Activated CD8-positive, alpha-beta memory T cell treated with anti-CD3 and anti-CD28 coated beads, Interleukin-2, amount 50 U/mL, for 1 hour (primary cell): Measurements from ENCODE around the gene ZMAT5.

Experiments used
- DNase-seq: peaks from one replicate; pipeline ENCODE4 v3.0.0-alpha.2; 2020; ENCODE audit errors: extremely low read depth

ZMAT5 gene

GRCh38 chr22:29706486-29706885 lies 60.3 kb downstream of the ZMAT5 start:
- DNase-seq, result no peak

- DNase-seq, result no peak
These were observed 61.2 kb downstream of the ZMAT5 start for GRCh38 chr22:29705651-29706050.

DNA sequence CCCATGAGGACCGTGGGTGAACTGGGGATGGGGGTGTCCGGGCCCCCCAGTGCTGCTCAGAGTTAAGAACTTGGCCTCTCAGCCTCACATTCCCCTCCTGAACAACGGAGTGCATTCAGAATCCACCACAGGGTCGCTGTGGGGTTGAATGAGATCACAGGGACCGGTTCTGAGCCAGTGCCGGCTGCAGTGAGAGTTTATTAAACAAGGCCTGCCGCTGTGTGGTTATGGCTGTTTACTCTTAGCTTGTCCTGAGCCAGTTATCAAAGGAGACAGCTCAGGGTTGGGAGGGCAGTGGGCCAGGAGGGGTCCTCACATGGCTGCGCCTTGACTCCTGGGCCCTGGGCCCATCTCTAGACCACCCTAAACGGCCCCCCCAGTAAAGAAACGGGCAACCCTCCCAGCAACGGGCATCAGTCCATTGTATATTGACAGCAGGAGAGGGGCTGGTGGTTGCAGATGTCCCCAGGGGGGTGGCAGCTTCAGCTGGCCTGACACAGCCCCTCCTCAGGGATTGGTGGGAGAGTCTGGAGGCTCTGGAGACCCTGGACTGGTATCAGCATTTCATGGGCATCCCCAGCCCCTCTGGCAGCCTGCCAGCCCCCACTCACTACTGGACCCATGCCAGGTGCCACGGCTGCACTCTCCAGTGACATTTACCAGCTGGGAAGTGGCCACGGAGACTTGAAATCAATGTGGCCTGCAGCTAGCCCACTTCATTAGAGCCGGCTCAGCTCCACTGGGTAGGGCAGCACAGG lies 62.1 kb downstream of the ZMAT5 start:
- DNase-seq, result no peak

DNA sequence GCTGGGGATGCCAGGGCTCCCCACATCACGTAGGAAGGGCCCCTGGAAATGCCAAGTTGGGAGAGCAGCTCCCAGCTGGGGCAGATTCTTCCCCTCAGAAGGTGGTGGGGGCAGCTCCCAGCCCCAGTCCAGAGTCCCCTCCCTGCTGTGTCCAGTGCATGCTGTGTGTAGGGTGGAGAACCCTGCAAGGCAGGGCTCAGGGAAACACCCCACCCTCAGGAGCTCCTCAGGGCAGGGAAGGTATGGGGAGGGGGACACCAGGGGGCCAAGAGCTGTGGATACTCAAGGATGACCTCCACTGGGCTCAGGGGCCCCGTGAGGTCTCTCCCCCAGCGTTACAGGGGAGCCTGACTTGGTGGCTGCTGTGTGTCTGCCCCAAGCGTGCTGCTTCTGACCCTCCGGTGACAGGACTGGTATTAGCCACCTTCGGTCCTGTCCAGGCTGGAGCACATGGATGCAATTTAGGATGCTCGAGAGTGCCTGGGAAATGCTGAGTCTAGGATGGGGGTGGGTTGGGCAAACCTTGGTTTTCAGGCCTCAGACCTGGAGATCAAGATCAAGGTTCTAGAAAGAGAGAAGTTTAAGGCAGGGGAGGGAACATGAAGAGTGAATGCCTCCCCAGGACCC lies 63.1 kb downstream of the ZMAT5 start:
- DNase-seq, result no peak

DNA sequence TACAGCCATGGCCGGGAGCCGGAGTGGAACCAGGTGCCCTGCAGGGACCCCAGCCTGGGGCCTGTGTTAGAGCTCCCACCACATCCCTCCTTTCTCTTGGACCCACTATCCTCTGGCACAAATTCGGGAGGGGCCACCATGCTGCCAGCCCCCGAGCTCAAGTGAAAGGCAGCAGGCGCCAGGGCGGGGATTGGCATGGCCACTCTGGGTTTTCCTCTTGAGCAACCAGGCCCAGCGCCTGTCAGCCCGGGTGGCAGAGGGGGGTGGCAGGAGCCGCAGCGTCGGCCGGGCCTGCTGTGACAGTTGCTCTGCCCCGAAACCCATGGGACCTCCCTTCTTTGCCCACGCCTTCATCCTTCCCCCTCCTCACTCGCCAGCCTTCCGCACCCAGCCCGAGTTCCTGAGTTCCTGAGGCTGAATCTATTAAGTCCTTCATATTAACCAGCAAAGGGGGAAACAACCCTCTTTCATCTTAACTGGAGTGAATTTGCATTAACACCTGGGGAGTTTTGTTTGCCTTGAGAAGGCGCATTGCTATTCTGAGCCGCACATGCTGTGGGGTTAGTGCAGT lies 63.8 kb downstream of the ZMAT5 start:
- DNase-seq, result no peak

DNA sequence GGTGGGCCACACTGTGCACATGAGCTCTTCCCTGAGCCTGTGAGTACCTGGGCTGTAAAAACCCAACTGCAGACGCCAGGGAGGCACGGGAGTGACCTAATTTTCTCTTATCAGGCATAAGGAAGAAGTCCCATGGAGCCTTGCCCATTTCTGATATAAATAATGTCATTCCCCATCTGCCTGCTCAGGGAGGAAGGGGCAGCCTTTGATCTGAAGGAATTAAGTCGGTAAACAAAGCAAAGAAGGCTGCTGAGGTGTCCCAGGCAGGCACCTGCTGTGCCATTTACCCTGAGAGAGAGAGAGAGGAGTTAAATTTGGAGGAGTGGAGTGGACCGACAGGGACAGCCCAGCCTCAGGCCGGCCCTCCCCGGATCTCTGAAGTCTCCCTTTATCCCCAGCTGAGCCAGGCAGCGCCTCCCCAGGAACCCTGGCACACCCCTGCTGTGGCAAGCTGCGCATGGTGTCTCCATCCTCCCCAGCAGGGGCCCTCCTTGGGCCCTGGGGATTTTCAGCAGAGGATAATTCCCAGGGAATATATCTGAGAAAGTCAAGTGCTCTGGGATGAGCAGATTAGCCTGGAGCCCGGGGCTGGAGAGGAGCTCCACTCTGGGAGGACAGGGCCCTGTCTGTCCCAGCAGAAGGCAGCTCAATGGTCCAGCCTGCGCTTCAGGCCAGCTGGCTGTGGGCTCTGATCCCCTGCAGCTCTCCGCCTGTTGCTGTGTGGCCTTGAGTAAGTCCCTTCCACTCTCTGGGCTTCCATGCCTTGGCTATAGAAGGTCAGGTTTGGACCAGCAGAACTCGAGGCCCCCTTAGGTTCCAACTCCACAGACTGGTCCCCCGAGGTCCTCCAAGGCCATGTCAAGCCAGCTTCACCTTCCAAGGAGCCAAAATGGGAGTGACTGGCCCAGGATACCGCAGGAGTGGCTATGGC lies 64.5 kb downstream of the ZMAT5 start:
- DNase-seq, result no peak

GRCh38 chr22:29701155-29701999 lies 65.4 kb downstream of the ZMAT5 start:
- no peak for DNase-seq

DNA sequence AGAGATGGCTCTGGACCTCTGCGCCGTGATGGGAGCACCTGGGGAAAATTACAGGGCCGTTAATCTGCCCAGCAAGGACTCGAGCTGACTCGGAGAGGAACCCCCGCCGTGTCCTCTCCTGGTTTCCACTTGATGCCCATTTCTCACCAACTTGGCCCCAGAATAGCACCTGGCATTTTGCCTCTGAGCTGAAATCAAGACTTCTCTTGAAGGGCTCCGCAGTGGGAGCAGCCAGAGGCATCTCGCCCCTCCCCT lies 66.0 kb downstream of the ZMAT5 start:
- no peak for DNase-seq

DNA sequence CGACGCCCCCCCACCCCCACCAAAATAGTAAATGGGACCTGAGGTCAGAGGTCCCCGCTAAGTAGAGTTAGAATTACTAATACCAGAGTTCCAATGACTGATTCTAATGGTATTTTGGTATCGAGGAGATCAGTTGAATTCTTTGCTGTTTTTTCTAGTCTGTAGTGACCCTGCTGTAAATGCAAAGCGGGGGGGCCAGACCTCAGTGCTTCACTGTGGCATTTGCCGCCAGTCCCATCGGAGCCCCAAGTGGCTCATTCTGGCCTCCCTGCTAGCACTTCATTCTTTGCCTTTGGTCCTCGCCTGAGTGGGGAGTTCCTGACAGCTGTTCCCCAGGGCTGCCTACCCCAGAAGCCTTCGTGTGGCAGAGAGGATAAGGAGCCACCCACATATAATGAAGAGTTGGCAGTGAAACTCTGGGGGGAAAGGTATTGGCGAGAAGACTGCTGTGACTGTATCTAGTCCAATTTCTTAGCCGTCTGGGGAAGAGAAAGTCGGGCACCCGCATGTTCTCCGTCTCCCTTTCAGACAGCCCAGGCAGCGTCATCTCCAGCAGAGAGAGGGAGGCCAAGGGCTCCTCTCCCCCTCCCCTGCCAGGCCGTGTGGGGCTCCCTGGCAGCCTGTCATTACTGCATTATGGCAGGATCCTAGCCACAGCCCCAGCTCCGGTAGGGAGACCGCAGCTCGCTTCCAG lies 66.5 kb downstream of the ZMAT5 start:
- DNase-seq, result no peak

DNA sequence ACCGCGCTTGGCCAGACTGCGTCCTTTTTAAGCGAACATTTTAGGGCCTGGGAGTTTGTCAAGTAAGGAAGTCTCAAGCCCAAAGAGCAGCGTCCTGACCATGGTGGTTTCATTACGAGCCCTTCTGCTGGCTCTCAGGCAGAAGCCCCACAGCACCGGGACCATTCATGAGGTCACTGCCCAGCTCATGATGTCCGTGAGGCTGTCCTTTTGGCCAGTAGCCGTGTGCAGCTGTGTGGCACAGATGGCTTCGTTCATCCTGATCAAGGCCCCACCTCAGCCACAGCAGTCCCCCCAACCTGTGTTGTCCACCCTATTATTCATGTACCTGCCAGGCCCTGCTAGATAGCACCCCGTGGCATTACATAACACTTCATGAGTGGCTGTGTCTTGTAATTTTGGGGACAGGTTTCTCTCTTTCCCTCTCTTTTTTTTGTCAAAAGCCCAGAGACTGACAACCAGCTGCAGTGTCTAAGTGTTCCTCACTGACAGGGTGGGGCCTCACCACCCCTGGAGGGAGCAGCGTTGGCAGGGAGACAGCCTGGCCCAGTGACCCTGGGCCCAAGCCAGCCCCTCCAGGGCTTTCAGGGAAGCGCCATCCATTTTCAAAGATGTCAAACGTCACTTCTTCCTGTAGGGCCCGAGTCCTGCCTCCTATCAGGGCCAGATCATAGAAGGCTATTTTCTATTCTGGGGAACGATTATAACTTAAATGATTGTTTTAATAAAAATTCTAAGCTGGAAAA lies 68.8 kb downstream of the ZMAT5 start:
- no peak for DNase-seq

- DNase-seq, result no peak
These were observed 71.5 kb downstream of the ZMAT5 start for GRCh38 chr22:29695129-29695926.

GRCh38 chr22:29693671-29694070 lies 73.1 kb downstream of the ZMAT5 start:
- DNase-seq, result no peak

- DNase-seq, result no peak
These were observed 73.6 kb downstream of the ZMAT5 start for GRCh38 chr22:29693161-29693560.

GRCh38 chr22:29692327-29692640 lies 74.5 kb downstream of the ZMAT5 start:
- no peak for DNase-seq

GRCh38 chr22:29691636-29692326 lies 75.0 kb downstream of the ZMAT5 start:
- no peak for DNase-seq

DNA sequence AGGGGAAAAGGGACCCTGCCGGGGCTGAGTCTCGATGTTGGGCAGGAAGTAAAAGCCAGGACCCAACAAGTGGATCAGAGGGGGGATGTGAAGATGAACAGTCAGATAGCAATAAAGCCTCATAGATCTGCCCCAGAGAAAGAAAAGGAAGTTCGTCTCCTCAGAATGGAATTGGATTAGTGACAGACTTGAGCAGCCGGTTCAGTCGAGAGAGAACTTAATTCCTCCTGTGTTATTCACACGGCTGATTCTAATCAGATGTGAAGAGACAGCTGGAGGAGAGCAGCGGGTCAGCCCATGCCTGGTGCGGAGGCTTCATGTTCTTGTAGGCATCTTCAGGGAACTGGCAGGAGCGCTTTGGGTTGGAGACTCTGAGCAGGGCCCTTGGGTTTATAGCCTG lies 76.3 kb downstream of the ZMAT5 start:
- no peak for DNase-seq

DNA sequence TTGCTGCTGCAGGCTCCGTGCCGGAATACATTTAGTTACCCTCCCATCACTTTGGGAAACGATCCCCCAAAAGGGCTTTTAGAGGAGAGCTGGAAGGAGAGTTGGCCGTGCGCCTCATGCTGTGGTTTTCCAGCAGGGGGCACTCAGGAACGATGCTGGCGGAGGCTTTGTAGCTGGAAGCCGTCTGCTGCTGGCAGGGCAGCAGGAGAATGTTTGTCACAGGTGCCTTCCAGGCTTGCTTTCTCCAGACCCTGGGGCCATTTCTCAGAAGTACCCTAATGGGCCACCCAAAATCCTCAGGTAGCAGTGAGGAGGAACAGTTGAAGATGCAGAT lies 77.0 kb downstream of the ZMAT5 start:
- DNase-seq, result no peak

DNA sequence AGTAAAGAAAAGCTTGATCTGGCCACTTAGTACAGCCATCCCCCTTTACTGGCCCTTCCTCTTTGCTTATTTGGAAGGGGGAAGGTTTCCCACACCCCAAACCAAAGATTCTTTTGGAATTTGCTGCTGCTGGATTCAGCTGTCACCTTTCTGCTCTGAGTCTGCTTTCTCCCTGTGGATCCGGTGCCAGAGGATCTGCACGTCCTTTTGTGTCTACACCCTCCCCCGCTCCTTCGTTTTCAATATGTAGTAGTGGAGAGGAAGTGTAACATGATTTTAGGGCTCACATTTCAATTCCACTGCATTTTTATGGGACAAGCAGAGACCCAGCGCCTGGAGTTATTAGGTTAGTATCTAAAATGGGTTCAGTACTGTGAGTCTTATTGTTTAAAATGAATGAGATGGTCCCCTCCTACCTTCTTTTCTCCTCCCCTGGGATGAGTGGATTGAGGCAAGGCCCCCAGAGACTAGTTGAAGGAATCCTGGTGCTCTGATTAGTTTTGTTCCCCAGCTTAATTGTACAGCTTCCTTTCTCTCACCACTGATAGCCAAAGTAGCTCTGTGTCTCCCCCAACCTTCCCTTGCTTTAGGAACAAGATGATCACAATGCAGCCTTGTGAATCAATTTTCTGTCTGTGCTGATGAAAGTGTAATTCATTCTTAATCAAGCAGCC lies 77.5 kb downstream of the ZMAT5 start:
- no peak for DNase-seq

- DNase-seq, result no peak
These were observed 82.6 kb downstream of the ZMAT5 start for GRCh38 chr22:29684244-29684643.
